ENCODE results near the gene GINS2. TPM values are rescaled to one million over a fixed set of nuclear protein-coding genes. Genes with fewer than 3 reads are reported as not detected.

GINS2 gene
- total RNA-seq = 4.9 and 11.7 TPM in 2 replicates

GRCh38 chr16:85688586-85689284, at the start of gene GINS2:
GINS2 (minus strand) TSS chr16:85688954; CDS start chr16:85688898, 56 bp downstream.

Small RNAs within 50 kb of the gene (small RNA-seq; reads per million reads assigned to genes)
- gene RN7SL381P = not detected

Other genes starting within 250 kb of the GINS2 start
- gene GSE1, start 75.6 kb downstream of the GINS2 start, total RNA-seq = 14.4 and 15.0 TPM in 2 replicates
- 24.2 and 34.3 TPM in 2 replicates for gene C16orf74, start 62.1 kb upstream of the GINS2 start, total RNA-seq
- 43.4 and 50.5 TPM in 2 replicates for gene EMC8, start 110.6 kb upstream of the GINS2 start, total RNA-seq
- 350 and 372 TPM in 2 replicates for gene COX4I1, start 110.7 kb upstream of the GINS2 start, total RNA-seq
- gene IRF8, start 210.2 kb upstream of the GINS2 start, total RNA-seq = under 0.01 and 0.10 TPM in 2 replicates